Measurements from ENCODE around the gene FAM241A.

The FAM241A gene

DNA sequence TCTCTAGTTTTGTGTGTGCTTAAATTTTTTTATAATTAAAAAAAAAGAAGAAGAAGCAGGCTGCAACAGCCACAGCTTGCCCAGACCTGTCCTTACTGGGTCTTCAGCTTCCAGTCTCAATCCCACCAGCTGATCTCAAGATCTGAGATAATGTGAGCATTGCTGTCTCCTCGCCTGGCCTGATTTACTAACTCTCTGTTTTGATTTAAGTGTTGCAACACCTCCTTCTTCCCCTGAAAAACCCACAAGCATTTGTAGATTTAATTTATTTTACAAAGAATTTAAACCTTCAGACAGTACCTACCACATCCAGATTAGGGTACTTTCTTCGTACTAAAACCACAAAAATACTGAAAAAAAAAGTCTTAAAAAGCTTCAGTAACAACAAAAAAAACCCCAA lies 38.0 kb downstream of the FAM241A start:
- no peak overlapping the region for H3K4me3 ChIP-seq (ENCODE audit: control insufficient read depth, low read depth, low read length)
- TF ChIP-seq, protein P1, sequence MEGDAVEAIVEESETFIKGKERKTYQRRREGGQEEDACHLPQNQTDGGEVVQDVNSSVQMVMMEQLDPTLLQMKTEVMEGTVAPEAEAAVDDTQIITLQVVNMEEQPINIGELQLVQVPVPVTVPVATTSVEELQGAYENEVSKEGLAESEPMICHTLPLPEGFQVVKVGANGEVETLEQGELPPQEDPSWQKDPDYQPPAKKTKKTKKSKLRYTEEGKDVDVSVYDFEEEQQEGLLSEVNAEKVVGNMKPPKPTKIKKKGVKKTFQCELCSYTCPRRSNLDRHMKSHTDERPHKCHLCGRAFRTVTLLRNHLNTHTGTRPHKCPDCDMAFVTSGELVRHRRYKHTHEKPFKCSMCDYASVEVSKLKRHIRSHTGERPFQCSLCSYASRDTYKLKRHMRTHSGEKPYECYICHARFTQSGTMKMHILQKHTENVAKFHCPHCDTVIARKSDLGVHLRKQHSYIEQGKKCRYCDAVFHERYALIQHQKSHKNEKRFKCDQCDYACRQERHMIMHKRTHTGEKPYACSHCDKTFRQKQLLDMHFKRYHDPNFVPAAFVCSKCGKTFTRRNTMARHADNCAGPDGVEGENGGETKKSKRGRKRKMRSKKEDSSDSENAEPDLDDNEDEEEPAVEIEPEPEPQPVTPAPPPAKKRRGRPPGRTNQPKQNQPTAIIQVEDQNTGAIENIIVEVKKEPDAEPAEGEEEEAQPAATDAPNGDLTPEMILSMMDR (conservative IDR thresholded peaks at IDR 0.05; ENCODE audit: control insufficient read depth, insufficient read depth, low read depth, low read length) = no peak
- DNase-seq (ENCODE audit: low read depth) = peak; percentile 47

DNA sequence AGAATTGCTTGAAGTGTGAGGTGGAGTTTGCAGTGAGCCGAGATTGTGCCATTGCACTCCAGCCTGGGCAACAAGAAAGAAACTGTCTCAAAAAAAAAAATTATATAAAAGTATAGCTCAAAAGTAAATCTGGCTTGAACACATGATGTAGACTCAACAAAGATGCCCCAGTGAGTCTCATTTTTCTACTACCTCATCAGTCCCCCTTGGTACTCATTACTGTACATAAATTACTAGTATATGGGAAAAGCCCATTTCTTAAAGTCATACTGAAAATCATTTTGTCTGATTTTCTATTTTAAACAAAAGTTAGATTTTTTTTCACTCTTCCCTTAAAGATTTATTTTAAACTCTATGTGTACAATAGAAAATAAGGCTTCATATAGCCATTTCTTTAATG lies 39.2 kb downstream of the FAM241A start:
- TF ChIP-seq, protein P1 (conservative IDR thresholded peaks at IDR 0.05; ENCODE audit: control insufficient read depth, insufficient read depth, low read depth, low read length) = no peak
- no peak for DNase-seq (ENCODE audit: low read depth)
- no peak overlapping the region for H3K4me3 ChIP-seq (ENCODE audit: control insufficient read depth, low read depth, low read length)

DNA sequence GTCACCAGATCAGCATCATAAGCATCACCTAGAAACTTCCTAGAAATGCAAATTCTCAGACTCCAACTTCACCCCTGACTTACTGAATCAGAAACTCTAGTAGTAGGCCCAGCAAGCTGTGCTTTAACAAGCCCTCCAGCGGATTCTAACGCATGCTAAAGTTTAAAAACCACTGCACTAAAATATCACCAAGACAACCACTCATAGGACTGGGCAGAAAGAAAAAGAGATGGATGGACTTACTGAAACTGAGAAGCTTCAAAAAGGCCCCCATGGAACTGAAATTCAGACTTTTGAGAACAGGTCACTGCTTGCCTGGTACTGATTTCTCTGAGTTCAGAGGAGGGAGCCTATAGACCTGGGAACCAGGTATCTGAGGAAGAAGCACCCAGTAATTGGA lies 40.1 kb downstream of the FAM241A start:
- TF ChIP-seq, protein P1 (conservative IDR thresholded peaks at IDR 0.05; ENCODE audit: control insufficient read depth, insufficient read depth, low read depth, low read length) = no peak
- DNase-seq (ENCODE audit: low read depth) = no peak
- H3K4me3 ChIP-seq (ENCODE audit: control insufficient read depth, low read depth, low read length) = no peak overlapping the region

DNA sequence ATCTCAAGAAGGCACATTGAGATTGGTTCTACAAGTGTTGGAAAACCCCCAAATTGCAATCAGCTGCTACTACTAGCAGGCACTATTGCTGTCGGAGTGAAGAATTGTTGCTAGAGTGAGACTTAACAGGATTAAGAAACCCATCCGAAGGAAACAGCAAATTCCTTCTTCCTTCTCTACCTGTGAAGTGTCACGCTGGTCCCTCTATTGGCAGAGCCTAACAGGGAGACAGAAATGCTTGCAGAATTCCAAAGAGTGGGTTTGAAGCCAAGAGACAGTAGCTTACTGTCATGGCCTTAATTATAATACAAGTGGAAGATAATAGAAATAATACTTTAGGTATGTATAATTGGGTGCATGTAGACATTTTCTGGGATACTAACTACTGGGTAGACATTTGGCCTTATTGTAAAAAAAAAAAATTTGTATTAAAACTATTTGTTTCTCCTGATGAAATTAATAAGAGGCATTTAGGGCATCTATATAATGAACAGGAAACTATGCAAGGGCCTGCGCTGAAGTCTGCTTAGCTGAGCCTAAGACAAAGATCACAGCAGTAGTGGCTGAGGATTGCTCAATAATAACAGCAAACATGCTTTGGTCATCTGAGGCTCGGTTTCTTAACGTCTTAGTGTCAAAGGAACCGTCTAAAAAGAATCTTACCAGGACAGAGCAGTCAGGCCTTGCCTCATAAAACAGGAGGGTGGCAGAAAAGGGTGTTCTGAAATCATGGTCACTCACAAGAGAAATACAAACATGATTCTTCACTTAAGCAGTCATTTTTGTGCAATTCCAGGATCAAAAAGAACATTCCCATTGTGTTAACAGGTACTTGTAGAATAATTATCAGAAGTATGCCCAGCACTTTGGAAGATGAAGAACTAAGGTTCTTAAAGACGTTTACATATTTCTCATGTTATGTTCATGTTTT lies 40.8 kb downstream of the FAM241A start:
- no peak overlapping the region for H3K4me3 ChIP-seq (ENCODE audit: control insufficient read depth, low read depth, low read length)
- peak; percentile 15 for DNase-seq (ENCODE audit: low read depth)
- TF ChIP-seq, protein P1 (conservative IDR thresholded peaks at IDR 0.05; ENCODE audit: control insufficient read depth, insufficient read depth, low read depth, low read length) = no peak

DNA sequence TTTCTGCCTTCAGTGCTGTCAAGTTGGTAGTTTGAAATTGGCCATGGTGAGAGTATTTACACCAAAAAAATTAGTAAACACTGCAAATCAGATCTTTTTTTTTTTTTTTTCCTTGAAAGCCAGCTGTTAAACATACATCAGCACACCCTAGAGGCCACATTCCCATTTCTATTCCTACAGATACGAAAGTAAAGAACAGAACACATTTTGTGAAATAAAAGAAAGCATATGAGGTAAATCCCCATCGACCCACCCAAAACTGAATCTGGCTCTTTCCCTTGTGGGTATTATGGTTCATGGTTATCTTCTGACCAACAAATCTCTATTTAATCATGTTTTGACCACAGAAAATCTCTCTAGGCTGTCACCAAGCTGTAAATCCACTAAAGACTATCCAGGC lies 44.5 kb downstream of the FAM241A start:
- peak; percentile 37 for DNase-seq (ENCODE audit: low read depth)
- no peak overlapping the region for H3K4me3 ChIP-seq (ENCODE audit: control insufficient read depth, low read depth, low read length)
- TF ChIP-seq, protein P1 (conservative IDR thresholded peaks at IDR 0.05; ENCODE audit: control insufficient read depth, insufficient read depth, low read depth, low read length) = peak; percentile 25

DNA sequence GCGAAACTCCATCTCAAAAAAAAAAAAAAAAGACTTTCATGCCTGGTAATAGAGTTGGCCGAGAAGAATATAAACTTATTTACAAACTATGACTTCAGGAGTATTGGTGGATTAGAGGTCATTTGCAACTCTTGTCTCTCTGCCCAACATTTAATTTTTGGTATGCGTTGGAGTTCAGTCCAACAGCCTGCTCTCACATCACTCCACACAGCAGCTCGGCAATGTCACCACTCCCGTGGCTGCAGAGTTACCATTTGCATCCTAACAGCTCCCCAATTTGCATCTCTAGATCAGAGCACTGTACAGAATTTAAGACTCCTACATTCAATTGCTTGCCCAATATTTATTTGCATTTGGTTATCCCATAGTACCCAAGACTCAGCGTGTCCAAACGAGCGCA lies 45.4 kb downstream of the FAM241A start:
- no peak overlapping the region for H3K4me3 ChIP-seq (ENCODE audit: control insufficient read depth, low read depth, low read length)
- TF ChIP-seq, protein P1 (conservative IDR thresholded peaks at IDR 0.05; ENCODE audit: control insufficient read depth, insufficient read depth, low read depth, low read length) = no peak
- DNase-seq (ENCODE audit: low read depth) = no peak

Data from fibroblast of mammary gland (primary cell).